Measurements from ENCODE around the gene SLC6A19. TPM values are rescaled to one million over a fixed set of nuclear protein-coding genes. Genes with fewer than 3 reads are reported as not detected.

SLC6A19 gene
- total and polyA plus RNA-seq, 9 of the 15 experiments (the other 6 are each of a cell fraction or from before 2014, with no cell fraction given), result 0.03 to 1.6 (median 0.59) TPM

- peak; percentile 75 for TF ChIP-seq ZNF76 (CRISPR knock-in tag; IDR thresholded peaks at IDR 0.05; ENCODE audit: borderline replicate concordance)
- peak; percentile 60 for TF ChIP-seq ARID4B (CRISPR knock-in tag; IDR thresholded peaks at IDR 0.05)
- TF ChIP-seq ATF7 (IDR thresholded peaks at IDR 0.05), result no peak; the same call in 1 of the 2 replicates
- peak; percentile 88 for TF ChIP-seq MEF2D (tag; conservative IDR thresholded peaks at IDR 0.05; ENCODE audit: low read depth)
- no peak for TF ChIP-seq ZNF707 (CRISPR knock-in tag; conservative IDR thresholded peaks at IDR 0.05)
- peak; percentile 96 for TF ChIP-seq HES1 (IDR thresholded peaks at IDR 0.05; ENCODE audit: low read depth)
- no peak for TF ChIP-seq ZBTB40 (IDR thresholded peaks at IDR 0.05)
- TF ChIP-seq ZBTB40 (CRISPR knock-in tag; IDR thresholded peaks at IDR 0.05), result no peak
- TF ChIP-seq TSC22D4 (tag; IDR thresholded peaks at IDR 0.05), result no peak
Observed at GRCh38 chr5:1185629-1186350, 15.6 kb upstream of the SLC6A19 start (continued).

Measured in K562 (cell line).